ENCODE measurements around the gene TMEM178B.
A peak's percentile ranks its signal among the peaks of the same experiment; 100 is the strongest.

Gene TMEM178B

DNA sequence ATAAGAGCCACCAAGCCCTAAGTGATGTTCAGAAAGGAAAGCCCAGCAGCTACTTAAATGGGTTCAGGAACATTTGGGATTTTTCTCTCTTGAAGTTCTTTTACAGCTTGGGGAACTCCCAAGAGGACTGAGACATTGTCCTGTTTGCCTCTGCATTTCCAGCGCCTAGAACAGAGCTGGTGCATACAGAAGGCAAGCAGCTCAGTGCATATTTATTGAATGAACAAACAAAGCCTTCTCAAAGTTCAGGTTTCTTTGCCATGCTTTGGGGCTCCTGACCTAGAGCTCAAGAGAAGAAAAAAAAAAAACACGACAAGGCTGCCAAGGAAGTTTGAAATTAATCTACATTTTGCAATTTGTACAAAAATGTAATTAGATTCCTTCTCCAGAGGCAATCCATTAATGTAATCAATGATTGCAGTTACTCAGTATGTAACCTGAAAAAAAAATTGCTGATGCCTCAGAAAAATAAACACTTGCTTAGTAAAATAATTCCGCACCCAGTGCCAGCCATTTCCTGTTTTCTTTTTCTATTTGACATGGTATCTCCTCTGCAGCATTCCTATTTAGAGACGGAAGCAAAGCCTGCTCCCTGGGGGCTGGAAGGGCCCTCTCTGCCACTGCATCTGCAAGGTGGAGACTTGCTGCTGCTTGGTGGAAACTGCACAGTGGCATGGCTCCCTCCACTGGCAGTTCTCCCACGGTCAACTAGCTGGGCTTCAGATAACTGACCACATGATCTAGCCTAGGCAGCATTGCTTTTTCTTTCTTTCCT is 157.3 kb downstream of the TMEM178B start:
- FAIRE-seq = peak; percentile 64

DNA sequence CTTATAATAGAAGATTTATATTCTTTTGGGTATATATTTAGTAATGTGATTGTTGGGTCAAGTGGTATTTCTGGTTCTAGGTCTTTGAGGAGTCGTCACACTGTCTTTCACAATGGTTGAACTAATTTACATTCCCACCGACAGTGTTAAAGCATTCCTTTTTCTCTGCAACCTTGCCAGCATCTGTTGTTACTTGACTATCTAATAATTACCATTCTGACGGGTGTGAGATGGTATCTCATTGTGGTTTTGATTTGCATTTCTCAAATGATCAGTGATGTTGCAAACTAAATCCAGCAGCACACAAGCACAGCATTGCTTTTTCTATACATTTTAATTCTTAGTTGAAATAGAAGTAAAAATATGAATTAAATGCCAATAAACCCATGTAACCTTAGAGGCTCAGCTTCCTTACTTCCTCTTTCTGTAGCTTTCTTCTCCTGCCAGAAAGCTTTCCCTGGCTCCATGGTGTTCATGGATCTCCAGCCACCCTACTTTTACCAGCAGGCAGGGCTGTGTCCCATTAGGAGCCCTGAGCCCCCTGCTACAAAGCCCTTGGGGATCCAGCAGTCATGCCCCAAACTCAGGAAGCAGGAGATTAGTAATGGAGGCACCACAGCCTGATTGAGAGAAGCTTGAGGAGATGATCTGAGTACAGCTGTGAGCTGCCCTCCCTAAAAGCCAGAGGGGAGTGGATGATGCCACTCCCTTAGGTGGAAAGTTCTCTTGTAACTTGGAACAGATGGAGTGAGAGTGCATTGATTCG is 158.6 kb downstream of the TMEM178B start:
- no peak for FAIRE-seq

DNA sequence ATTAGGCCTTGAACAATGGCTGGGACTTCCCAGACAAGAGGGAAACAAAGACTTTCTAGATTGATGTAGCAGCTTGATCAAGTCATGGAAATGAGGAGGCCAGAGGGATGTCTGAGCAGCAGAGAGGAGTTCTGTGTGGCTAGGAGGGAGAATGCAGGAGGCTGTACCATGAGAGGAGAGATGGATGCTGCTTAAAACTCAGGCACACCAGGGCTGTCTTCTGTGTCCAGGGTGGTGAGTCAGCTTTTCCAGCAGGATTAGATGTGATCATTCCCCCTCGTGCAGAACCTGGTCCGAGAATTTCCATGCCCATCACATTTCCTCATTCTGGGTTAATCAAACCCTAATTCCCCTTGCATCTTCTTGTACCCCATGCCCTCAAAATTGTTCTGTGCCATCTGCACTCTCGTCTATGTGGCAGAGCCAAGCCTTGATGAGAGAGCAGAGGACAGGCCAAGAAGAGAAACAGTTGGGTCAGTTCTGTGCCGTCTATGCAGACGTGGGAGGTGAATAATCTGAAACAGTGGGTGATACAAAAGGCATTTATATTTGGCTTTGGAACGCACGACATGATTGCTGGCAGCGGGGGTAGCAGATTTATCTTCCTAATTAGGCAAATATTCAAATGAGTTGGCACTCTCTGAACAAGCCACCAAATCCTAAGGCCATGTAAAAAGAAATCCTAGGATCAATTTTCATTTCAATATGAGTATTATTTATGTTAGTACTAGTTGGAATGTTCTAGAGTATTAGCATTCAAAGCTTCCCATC is 160.7 kb downstream of the TMEM178B start:
- no peak for FAIRE-seq

DNA sequence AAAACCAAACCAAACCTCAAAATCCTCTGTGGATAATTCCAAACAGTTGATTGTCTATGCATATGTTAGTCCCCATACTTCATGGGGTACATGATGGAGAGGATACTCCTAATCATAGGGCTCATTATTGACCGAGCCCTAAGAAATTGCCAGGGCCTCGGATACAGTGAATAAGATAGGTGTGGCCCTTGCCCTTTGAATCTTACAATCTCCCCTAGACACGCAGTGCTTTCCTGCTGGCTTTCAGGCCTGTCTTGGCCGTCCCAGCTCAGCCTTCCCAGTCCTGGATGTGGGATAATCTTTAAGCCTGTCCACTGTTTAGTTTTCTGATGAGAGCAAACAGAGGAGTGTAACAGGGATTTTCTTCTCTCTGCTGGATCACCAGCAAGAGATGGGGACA is 161.8 kb downstream of the TMEM178B start:
- no peak for FAIRE-seq

DNA sequence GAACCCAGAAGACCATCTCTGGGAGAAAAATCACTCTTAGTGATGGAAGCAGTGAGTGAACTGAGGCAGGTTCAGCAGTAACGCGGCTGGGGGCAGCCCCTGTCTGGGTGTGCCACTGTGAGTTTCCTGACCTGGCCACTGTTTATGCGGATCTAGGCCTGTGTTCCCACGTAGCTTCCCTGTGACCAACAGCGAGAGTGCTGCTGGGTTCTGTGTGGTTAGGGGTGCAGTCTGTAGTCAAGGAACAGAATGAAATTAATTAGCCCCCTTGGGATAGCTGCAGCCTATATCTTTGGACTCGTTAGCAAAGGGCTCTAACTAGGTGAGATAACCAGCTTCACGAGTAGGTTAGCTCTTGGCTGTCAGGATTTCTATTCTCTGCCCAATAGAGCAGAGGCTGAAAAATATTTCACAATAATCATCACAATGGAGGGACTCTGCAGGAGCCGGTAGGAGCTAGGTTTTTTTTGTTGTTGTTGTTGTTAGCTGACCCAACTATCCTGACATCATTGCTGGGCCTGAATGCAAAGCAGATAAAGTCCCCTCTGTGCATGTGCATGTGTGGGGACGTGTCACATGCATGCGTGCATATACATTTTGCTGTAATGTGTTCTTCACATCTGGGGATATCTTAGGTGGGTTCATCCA is 164.9 kb downstream of the TMEM178B start:
- FAIRE-seq = no peak

DNA sequence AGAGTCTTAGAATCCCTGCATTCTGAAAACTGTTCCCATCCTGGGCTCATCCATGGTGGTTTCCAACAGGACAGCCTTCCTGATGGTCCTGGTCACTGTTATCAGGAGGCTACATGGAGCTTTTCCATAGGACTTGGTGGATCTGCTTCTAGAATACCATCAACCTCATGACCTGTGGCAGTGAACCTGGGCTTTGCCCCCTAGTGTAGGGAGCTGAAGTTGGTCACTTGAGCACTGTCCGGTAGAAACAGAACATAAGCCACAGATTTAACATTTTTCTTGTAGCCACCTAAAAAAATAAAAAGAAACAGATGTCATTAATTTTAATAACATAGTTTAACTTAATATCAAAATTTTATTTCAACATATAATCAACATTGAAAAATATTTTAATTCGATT is 165.8 kb downstream of the TMEM178B start:
- FAIRE-seq = peak; percentile 30

DNA sequence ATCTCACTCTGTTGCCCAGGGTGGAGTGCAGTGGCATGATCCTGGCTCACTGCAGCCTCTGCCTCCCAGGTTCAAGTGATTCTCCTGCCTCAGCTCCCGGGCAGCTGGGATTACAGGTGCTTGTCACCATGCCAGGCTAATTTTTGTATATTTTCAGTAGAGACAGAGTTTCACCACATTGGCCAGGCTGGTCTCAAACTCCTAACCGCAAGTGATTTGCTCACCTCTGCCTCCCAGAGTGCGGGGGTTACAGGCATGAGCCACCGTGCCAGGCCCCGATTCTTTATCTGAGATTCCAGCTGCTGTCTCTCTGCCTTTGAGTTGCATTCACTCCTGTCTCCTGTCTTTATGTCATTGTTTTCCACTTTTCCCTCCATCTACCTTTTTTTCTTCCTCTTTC is 168.7 kb downstream of the TMEM178B start:
- no peak for FAIRE-seq

DNA sequence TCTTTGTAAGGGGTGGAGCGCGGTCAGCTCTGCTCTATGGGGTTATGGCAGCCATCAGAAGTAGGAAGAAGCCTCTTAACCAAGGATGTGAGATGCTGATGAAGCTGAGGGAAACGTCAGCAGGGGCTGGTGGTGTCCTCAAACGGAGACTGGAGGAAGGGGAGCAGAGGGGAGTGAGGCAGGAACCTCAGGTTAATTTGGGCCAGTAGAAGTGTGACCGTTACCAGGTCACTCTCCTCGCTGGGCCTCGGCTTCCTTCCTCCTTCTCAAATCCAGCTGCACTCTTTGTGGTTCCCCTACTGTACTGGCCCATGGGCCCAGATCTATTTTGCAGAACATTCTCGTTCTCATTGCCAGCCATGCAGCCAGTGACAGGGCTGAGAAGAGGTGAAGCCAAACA is 169.5 kb downstream of the TMEM178B start:
- FAIRE-seq = no peak

DNA sequence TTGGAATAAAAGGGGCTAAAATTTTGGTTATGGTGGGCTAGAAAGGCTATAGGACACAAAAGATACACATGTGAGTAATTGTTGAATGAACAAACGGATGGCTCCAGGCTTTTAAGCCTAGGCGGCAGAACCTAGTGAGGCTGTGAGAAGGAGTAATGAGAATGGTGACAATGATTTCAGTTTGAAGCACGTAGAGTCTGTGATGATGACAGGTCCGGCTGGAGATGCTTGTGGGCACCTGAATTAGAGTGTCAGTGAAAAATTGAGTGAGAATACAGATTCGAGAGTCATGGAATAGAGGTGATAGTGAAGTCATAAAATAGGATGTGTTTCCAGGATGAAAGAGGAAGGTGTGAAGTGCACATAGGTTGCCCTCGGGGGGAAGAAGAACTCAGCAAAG is 170.6 kb downstream of the TMEM178B start:
- no peak for FAIRE-seq

DNA sequence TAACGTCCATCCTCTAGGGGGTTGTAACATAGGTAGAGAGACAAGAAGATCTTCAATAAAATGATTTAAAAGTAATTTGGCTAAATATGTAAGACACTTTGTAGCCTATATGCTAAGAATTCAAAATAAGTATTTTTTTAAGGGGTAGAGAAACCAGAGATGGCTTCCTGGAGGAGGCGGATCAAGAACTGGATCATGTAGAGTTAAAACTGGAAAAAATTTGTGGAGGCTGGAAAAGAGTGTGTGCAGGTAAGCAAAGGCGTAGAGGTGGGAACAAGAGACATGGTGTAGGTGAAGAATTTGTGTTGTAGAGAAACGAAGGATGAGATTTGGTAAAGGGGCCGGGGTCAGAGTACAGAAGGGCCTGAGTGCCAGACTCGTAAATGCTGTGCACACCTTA is 172.6 kb downstream of the TMEM178B start:
- FAIRE-seq = no peak

DNA sequence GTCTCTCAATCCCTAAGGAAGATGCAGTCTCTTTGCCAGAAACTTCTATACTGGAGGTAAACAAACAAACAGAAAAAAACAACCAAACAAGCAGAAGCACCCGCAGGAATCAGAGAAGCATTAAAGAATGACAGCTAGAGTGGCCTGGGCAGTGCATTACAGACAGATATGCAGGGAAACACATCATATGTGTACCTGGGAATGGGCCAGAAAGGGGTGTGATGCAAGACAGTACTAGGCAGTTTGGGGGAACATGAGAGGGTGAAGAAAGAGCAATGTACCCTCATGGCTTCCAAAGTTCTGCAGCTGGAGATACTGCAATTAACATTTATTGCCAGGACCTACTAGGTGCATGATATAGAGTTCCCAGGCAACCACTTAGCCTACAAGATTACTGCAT is 177.3 kb downstream of the TMEM178B start:
- FAIRE-seq = no peak

DNA sequence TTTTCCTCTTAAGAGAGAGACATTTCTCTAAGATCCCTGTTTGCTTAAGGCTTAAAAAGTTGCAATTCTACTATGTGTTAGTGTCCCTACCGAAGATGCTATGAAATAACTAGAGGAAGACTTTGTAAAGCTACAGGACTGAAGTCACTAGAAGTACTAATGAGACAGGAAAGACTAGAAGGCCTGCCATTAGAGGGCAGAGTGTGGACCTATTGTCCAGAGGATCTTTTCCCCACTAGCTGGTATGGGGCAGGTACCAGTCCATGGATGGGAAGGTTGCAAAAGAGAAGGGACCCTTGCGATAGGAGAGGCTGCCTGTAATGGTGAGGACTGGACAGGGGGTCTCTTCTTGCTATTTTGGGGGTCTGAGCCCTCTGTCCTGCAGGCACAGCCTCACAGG is 178.1 kb downstream of the TMEM178B start:
- FAIRE-seq = no peak

DNA sequence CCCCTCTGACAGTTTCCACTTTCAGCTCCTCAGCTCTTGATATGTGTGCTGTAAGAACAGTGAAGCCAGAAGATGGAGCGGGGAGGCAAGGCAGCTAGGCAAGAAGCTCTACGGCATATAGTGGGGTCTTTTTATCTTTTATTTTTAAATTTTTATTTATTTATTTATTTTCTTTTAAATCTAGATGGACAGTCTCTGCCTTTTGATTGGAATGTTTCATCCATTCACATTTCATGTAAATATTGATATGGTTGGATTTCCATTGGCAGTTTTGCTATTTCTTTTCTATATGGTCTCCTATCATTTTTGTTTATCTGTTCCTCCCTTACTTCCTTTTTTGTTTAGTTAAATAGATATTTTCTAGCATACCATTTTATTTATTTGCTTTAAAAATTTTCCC is 183.7 kb downstream of the TMEM178B start:
- no peak for FAIRE-seq

DNA sequence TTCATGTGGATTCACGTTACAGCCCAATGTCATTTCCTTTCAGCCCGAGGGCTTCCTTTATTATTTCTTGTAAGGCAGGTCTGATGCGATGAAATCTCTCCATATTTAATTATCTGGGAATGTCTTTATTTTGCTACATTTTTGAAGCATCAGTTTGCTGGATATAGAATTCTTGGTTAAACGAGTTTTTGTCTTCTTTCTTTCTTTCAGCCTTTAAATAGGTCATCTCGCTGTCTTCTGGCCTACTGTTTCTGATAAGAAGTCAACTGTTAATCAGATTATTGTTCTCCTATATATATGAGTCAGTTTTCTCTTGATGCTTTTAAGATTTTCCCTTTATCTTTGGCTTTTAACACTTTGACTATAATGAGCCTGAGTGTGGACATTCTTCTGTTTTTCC is 184.7 kb downstream of the TMEM178B start:
- FAIRE-seq = no peak

DNA sequence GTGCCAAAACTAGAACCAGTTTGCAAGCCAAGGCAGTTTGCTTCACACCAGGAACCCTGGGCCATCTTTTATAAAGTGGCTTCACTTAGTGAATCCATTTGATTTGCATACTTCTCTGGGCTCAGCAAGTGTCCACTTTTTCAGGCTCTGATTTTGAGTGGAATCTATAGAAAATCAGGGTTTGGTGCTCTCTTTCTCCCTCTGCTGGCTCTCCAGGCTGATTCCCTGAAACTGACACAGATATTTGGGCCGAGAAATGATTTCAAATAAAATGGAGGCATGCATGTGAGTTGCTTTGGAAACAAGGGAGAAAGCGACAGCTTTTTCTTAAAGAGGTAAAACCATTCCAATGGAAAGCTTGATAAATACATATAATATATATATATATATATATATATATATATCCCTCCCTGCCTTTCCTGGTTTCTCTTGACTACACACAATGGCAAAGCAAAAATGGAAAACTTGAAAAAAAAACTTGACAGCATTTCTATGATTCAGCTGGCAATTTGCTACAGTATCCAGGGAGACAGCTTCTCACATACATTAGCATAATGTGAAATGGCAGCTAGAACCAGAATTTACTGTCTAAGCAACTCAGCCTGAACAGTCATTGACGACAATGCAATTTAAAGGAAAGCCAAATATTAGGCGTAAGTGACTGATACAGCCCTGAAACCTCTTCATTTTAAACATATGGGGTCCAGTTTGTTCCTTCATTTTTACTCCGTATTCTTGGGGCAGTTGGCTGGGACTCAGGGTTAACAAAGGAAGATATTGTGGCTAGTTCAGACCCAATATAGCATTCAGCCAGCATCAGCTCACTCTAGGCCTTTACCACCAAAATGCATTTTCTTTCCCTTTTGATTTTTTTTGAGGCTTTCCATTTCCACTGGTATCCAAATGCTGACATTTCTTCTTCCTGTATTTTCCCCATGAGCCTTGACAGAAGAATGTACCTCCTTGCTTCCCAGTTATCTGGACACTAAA is 188.5 kb downstream of the TMEM178B start:
- no peak for FAIRE-seq

DNA sequence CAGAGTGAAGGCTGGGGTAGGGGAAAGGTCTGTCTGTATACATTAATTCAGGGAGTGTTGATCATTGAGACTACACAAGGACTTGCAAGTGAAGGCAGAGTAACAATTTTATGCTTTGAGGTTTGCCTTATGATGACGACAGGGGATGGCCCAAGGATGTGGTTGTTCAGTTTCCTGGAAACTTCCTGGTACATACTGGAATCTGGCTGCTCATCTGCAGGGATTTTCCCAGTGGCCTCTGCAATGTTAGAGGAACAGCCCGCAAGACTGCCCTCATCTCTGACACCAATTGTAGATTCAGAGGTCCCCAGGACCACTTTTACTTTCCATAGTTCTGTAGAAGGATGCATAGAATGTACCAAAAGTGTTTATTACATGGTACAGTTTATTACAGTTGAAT is 189.6 kb downstream of the TMEM178B start:
- no peak for FAIRE-seq

DNA sequence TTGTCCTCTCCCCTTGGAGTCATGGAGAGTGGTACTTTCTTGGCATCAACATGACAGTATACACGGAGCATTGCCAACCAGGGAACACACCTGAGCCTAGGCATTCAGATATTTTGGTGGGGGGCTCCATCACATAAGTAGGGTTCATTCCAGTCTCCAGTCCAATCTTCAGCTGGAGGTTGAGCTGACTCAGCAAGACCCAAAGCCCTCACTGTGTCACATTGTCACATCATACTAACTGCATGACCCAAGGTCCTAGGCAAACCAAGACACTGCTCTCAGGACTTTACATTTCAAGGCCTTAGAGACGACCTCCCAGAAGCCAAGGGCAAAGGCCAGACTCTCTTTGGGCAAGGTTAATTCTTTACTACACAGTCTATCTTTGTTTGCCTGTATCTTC is 190.1 kb downstream of the TMEM178B start:
- FAIRE-seq = no peak

DNA sequence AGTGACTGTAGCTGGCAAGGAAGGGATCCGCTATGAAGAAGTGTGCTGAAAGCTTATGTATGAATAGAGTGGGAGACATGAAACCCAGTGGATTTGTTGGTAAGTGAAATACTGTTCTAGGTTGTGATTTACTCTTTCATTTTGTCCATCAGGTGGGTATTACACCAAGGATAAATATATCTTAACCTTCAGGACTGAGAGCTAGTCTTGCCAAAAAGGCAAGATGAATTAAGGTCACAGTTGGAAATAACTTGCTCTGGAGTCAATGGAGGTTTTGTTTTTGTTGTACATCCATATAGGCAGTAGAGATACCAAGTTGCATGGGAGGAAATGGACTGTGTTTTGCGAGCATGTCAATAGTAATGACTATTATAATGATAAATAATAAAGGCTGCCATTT is 190.6 kb downstream of the TMEM178B start:
- FAIRE-seq = no peak

DNA sequence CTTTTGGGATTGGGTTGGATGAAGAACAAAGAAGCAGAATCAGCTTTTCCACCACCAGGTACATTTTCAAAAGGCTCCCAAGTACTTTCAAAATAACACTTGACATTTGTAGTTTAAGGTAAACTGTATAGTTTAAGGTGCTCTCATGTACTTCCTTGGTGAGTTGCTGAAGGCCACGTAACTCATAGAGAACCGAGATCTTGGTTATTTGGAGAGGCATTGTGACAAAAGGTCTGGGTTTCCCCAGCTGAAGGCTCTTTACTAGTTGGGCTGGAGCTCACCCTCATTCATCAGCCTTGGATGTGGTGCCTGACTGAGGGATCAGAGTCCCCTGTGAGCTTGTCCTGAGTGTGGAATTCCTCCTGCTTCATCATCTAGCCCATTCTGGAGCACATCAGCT is 191.8 kb downstream of the TMEM178B start:
- no peak for FAIRE-seq

DNA sequence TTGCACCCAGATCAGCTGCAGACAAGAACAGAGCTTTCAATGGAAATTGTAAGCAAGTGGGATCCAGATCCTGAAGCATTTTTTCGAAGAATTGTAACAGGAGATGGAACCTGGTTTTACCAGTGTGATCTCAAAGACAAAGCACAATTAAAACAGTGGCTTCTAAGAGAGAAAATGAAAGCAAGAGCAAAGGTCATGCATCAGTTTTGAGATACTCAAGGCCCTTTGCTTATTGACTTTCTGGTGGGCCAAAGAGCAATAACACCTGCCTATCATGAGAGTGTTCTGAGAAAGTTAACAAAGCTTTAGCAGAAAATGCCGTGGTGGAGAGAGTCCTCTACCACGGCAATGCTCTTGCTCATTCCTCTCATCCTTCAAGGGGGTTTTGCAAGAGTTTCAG is 194.8 kb downstream of the TMEM178B start:
- no peak for FAIRE-seq

DNA sequence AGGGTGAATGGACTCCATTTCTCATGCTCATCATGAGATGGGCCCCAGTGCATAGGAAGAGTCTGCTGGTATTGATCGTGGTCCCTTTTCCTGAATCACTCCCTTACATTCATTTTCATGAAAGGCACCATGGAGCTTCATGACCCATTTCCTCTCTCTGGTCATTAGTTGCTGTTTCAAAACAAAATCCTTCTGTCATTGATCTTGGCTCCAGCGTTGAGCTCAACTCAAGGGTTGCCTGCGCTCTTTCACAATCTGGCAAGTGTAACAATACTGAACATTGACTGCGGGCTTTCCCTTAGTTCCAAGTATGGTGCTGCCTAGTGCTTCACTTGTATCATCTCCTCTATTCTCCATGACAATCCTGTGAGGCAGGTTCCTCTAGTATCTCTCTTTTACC is 197.6 kb downstream of the TMEM178B start:
- FAIRE-seq = no peak

DNA sequence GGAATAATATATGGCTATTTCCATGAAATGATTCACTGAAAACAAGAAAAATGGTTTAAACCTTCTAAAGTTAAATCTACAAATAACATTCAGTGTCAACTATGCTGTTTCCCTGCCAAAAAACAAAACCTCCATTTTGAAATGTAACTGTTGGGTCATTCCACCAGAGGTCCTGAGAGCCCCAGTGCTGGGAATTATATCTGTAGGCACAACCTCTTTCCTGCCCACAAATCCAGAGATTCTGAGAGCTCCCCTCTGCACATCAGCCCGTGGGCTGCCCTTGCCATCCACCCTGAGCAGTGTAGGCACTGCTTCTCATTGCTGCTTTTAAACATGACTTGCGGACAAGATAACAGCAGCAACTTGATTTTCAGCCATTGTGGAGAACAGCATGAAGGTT is 198.6 kb downstream of the TMEM178B start:
- no peak for FAIRE-seq
